NCI-H2029 treated with DMSO at 0.1 percent for 48 hours (cell line): ENCODE data around the gene AP4E1.
"Not testable (repeated sequence)": the region's sequence is repeated elsewhere in the genome, so short reads cannot be mapped to it uniquely, and the experiment has no call there.

Experiments used
- DNase-seq: peaks from one replicate; lab custom pipeline; 2025; lab: John Stamatoyannopoulos, UW

AP4E1 gene

GRCh38 chr15:50908209-50909009 is at the start of gene AP4E1:
TSS of gene AP4E1 (plus strand) at chr15:50908683. CDS start at chr15:50908779, 96 bp downstream.
- DNase-seq = peak; percentile 33

- DNase-seq = no peak
These were observed 47.7 kb upstream of the AP4E1 start for GRCh38 chr15:50860824-50861223.

GRCh38 chr15:50862553-50862952 is 45.9 kb upstream of the AP4E1 start:
- DNase-seq = no peak

GRCh38 chr15:50864873-50865272 is 43.6 kb upstream of the AP4E1 start:
- no peak for DNase-seq

GRCh38 chr15:50865515-50866353 is 42.7 kb upstream of the AP4E1 start:
- DNase-seq = no peak

GRCh38 chr15:50871832-50872231 is 36.7 kb upstream of the AP4E1 start:
- no peak for DNase-seq

- no peak for DNase-seq
These were observed 35.6 kb upstream of the AP4E1 start for GRCh38 chr15:50872832-50873426.

- no peak for DNase-seq
These were observed 34.5 kb upstream of the AP4E1 start for GRCh38 chr15:50873935-50874361.

- DNase-seq = not testable (repeated sequence)
These were observed 33.2 kb upstream of the AP4E1 start for GRCh38 chr15:50875238-50875637.

GRCh38 chr15:50876260-50876988 is 32.1 kb upstream of the AP4E1 start:
- DNase-seq = no peak

GRCh38 chr15:50876989-50877360 is 31.5 kb upstream of the AP4E1 start:
- peak; percentile 10 for DNase-seq

- no peak for DNase-seq
These were observed 29.4 kb upstream of the AP4E1 start for GRCh38 chr15:50879016-50879617.

- no peak for DNase-seq
These were observed 28.3 kb upstream of the AP4E1 start for GRCh38 chr15:50880206-50880605.

- no peak for DNase-seq
These were observed 27.8 kb upstream of the AP4E1 start for GRCh38 chr15:50880651-50881114.

GRCh38 chr15:50881121-50882048 is 27.1 kb upstream of the AP4E1 start:
- no peak for DNase-seq

GRCh38 chr15:50883903-50884302 is 24.6 kb upstream of the AP4E1 start:
- no peak for DNase-seq

- DNase-seq = no peak
These were observed 23.9 kb upstream of the AP4E1 start for GRCh38 chr15:50884540-50884939.

- DNase-seq = no peak
These were observed 22.4 kb upstream of the AP4E1 start for GRCh38 chr15:50886139-50886467.

- no peak for DNase-seq
These were observed 21.7 kb upstream of the AP4E1 start for GRCh38 chr15:50886611-50887345.

- no peak for DNase-seq
These were observed 20.4 kb upstream of the AP4E1 start for GRCh38 chr15:50888054-50888453.
